Measurements from ENCODE around the gene EHD1. TPM values are rescaled to one million over a fixed set of nuclear protein-coding genes. Genes with fewer than 3 reads are reported as not detected.

The EHD1 gene
- total RNA-seq, 1 donor from 2014 or later = 357 TPM

DNA sequence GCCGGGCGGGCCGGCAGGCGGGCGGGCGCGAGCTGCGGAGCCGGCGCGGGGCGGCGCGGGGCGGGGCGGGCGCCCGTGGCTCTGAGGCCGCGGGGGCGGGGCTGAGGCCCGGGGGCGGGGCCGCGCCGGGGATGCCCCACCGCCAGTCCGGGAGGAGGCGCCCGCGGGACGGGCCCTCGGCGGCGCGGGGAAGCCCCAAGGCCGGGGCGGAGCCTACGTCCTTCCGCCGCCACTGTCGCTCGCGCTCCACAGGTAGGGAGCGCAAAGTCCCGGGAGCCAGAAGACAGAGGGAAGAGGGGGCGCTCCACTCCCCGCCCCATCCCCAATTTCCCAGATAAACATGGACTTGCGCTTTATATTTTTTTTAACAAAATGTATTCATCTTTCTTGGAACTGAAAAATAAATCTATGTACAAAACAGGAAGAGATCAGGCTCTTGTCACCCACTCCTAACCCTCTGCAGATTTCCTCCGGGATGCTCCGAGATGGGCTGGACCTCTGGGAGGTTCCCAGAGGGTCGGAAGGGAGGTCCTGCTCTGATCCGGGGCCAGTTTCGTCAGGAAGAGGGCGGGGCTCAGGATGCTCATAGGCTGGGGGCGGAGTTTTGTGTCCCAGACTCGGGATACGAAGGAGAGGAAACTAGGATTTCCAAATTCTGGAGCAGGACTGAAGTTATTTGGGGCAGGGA lies 75.1 kb downstream of the EHD1 start, which contains the start of gene MAP4K2:
Gene MAP4K2 (minus strand): TSS at position 57 of the 688 bp plus-strand sequence. CDS start 65 bp downstream, outside the sequence.
- Mint-ChIP-seq H3K9me3 (no peaks in the 10 kb centered on the region), H3K4me1 (peaks cover 52% of the 10 kb centered on the region), H3K4me3 (peak within 1 kb of the TSS; percentile 87), H3K27ac (peak within 1 kb of the TSS; percentile 91), H3K27me3 (no peaks in the 10 kb centered on the region), H3K36me3 (ENCODE audit: low read depth) (peaks cover 43% of the 10 kb centered on the region)
- intact Hi-C loops (cut with micrococcal nuclease) = loop anchor here (1.0 to 5.0 kb wide), 4 partner anchors 47 to 209 kb away; partner anchors contain the start of gene ARL2
- ChIA-PET POLR2A (interaction anchor here (0.9 to 7.1 kb wide), 12 partner anchors 11 to 329 kb away, joined by 3 to 86 read pairs (median 6); partner anchors contain the start of genes RASGRP2, SF1 and TM7SF2), CTCF (interaction anchor here (0.7 to 5.1 kb wide), 4 partner anchors 10 to 115 kb away, joined by 3 to 29 read pairs (median 5); no protein-coding TSS in a partner anchor)
- DNase-seq = peak; percentile 91
- TF ChIP-seq, protein P1, sequence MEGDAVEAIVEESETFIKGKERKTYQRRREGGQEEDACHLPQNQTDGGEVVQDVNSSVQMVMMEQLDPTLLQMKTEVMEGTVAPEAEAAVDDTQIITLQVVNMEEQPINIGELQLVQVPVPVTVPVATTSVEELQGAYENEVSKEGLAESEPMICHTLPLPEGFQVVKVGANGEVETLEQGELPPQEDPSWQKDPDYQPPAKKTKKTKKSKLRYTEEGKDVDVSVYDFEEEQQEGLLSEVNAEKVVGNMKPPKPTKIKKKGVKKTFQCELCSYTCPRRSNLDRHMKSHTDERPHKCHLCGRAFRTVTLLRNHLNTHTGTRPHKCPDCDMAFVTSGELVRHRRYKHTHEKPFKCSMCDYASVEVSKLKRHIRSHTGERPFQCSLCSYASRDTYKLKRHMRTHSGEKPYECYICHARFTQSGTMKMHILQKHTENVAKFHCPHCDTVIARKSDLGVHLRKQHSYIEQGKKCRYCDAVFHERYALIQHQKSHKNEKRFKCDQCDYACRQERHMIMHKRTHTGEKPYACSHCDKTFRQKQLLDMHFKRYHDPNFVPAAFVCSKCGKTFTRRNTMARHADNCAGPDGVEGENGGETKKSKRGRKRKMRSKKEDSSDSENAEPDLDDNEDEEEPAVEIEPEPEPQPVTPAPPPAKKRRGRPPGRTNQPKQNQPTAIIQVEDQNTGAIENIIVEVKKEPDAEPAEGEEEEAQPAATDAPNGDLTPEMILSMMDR (IDR thresholded peaks at IDR 0.05) = no peak
- ATAC-seq (ENCODE audit: low read depth) = peak; percentile 80

- ATAC-seq (ENCODE audit: low read depth) = peak; percentile 17
Measured at GRCh38 chr11:64802370-64803157, 75.9 kb downstream of the EHD1 start.

More at GRCh38 chr11:64802370-64803157, 75.9 kb downstream of the EHD1 start:
- H3K27ac Mint-ChIP-seq = peak overlapping the region; percentile 91
- ChIA-PET POLR2A (interaction anchor here (0.8 to 7.1 kb wide), 18 partner anchors 8 to 331 kb away, joined by 3 to 86 read pairs (median 6); partner anchors contain the start of genes EHD1, MEN1, RASGRP2 and SF1), CTCF (interaction anchor here (0.7 to 5.1 kb wide), 4 partner anchors 9 to 114 kb away, joined by 3 to 29 read pairs (median 5); no protein-coding TSS in a partner anchor)
- H3K9me3 Mint-ChIP-seq = no peaks in the 10 kb centered on the region
- TF ChIP-seq, protein P1 (IDR thresholded peaks at IDR 0.05) = no peak
- peak overlapping the region; percentile 83 for H3K4me3 Mint-ChIP-seq
- intact Hi-C loops (cut with micrococcal nuclease) = loop anchor here (1.0 to 5.0 kb wide), 6 partner anchors 8 to 210 kb away; partner anchors contain the start of genes ARL2, MEN1 and SF1
- H3K4me1 Mint-ChIP-seq = peaks cover 49% of the 10 kb centered on the region
- H3K27me3 Mint-ChIP-seq = no peaks in the 10 kb centered on the region
- peaks cover 39% of the 10 kb centered on the region for H3K36me3 Mint-ChIP-seq (ENCODE audit: low read depth)
- peak; percentile 52 for DNase-seq

Other genes with a start within 250 kb of the EHD1 start
- 0.54 and 0.73 TPM in 2 replicates for gene NRXN2, start 155.4 kb downstream of the EHD1 start, total RNA-seq
- gene RASGRP2, start 134.5 kb downstream of the EHD1 start, total RNA-seq = 165 and 177 TPM in 2 replicates
- gene PYGM, start 118.6 kb downstream of the EHD1 start, total RNA-seq = 3.2 and 4.8 TPM in 2 replicates
- gene SF1, start 100.1 kb downstream of the EHD1 start, total RNA-seq = 640 and 687 TPM in 2 replicates
- gene MAP4K2, start 75.4 kb downstream of the EHD1 start, total RNA-seq = 69.1 and 73.6 TPM in 2 replicates
- gene MEN1, start 68.1 kb downstream of the EHD1 start, total RNA-seq = 35.1 and 44.6 TPM in 2 replicates
- gene CDC42BPG, start 34.0 kb downstream of the EHD1 start, total RNA-seq = 2.2 and 3.7 TPM in 2 replicates
- 31.2 and 35.0 TPM in 2 replicates for gene ATG2A, start 38.6 kb upstream of the EHD1 start, total RNA-seq
- gene PPP2R5B, start 46.1 kb upstream of the EHD1 start, total RNA-seq = 12.0 and 12.6 TPM in 2 replicates
- 0.33 and 0.71 TPM in 2 replicates for gene GPHA2, start 57.3 kb upstream of the EHD1 start, total RNA-seq
- 0.20 and 1.5 TPM in 2 replicates for gene MAJIN, start 93.5 kb upstream of the EHD1 start, total RNA-seq
- 0.07 and 0.24 TPM in 2 replicates for gene BATF2, start 118.3 kb upstream of the EHD1 start, total RNA-seq
- 65.6 and 79.4 TPM in 2 replicates for gene ARL2, start 135.5 kb upstream of the EHD1 start, total RNA-seq
- 17.3 and 19.3 TPM in 2 replicates for gene SNX15, start 148.8 kb upstream of the EHD1 start, total RNA-seq
- 3.8 and 5.4 TPM in 2 replicates for gene SAC3D1, start 162.6 kb upstream of the EHD1 start, total RNA-seq
- 11.3 and 13.4 TPM in 2 replicates for gene NAALADL1, start 179.9 kb upstream of the EHD1 start, total RNA-seq
- gene CDCA5, start 205.4 kb upstream of the EHD1 start, total RNA-seq = 2.6 and 3.4 TPM in 2 replicates
- gene ZFPL1, start 205.6 kb upstream of the EHD1 start, total RNA-seq = 35.7 and 36.6 TPM in 2 replicates
- 224 and 243 TPM in 2 replicates for gene VPS51, start 217.6 kb upstream of the EHD1 start, total RNA-seq
- 24.6 and 25.4 TPM in 2 replicates for gene TM7SF2, start 233.3 kb upstream of the EHD1 start, total RNA-seq
- gene ZNHIT2, start 239.1 kb upstream of the EHD1 start, total RNA-seq = 11.3 and 13.4 TPM in 2 replicates
- gene FAU, start 243.5 kb upstream of the EHD1 start, total RNA-seq = 1,416 and 1,501 TPM in 2 replicates
- gene MRPL49, start 243.7 kb upstream of the EHD1 start, total RNA-seq = 60.0 and 62.4 TPM in 2 replicates